Smooth muscle cell (in vitro differentiated cells): ENCODE results near the gene ARHGDIA. TPM values are rescaled to one million over a fixed set of nuclear protein-coding genes. Genes with fewer than 3 reads are reported as not detected.
A peak's percentile ranks its signal among the peaks of the same experiment; 100 is the strongest.

Experiments used
- DNase-seq: peaks from one replicate; lab custom pipeline; 2025; ENCODE audit not compliant: unreplicated experiment; lab: John Stamatoyannopoulos, UW
- H2AFZ ChIP-seq: fragments of 200-600 bp; sonication (generic); 2 replicates; pipeline ENCODE4 v1.6.0; 2016; ENCODE audit warnings: antibody characterized with exemption, low read depth, mild to moderate bottlenecking
- H3F3A ChIP-seq: fragments of 200-600 bp; sonication (generic); 2 replicates; pipeline ENCODE4 v1.6.0; 2017; ENCODE audit warnings: antibody characterized with exemption, low read depth
- H3K27ac ChIP-seq: fragments of 200-600 bp; sonication (generic); 2 replicates; pipeline ENCODE4 v1.5.1; 2016; ENCODE audit warnings: low read depth, mild to moderate bottlenecking
- H3K27me3 ChIP-seq: fragments of 200-600 bp; sonication (generic); 2 replicates; pipeline ENCODE4 v1.6.1; 2016; ENCODE audit warnings: low read depth, mild to moderate bottlenecking
- H3K36me3 ChIP-seq: fragments of 200-600 bp; sonication (generic); 2 replicates; pipeline ENCODE4 v1.5.1; 2016; ENCODE audit warnings: low read depth
- H3K4me1 ChIP-seq: fragments of 200-600 bp; sonication (generic); 2 replicates; pipeline ENCODE4 v1.5.1; 2016; ENCODE audit warnings: low read depth
- H3K4me2 ChIP-seq: fragments of 200-600 bp; sonication (generic); 2 replicates; pipeline ENCODE4 v1.6.0; 2016; ENCODE audit warnings: mild to moderate bottlenecking
- H3K4me3 ChIP-seq: fragments of 200-600 bp; sonication (generic); 2 replicates; pipeline ENCODE4 v1.5.1; 2016; ENCODE audit warnings: mild to moderate bottlenecking
- H3K79me2 ChIP-seq: fragments of 200-600 bp; sonication (generic); 2 replicates; pipeline ENCODE4 v1.6.0; 2016; ENCODE audit warnings: low read depth, mild to moderate bottlenecking
- H3K9ac ChIP-seq: fragments of 200-600 bp; sonication (generic); 2 replicates; pipeline ENCODE4 v1.6.0; 2016; ENCODE audit warnings: low read depth
- H3K9me3 ChIP-seq: fragments of 200-600 bp; sonication (generic); replicated peaks from 2 replicates; pipeline ENCODE4 v1.5.1; 2016; ENCODE audit warnings: low read depth
- H4K20me1 ChIP-seq: fragments of 200-600 bp; sonication (generic); 2 replicates; pipeline ENCODE4 v1.6.0; 2016; ENCODE audit warnings: low read depth
- whole genome bisulfite sequencing: methylation state at CpG from one replicate; pipeline ENCODE4 v1.1.7; 2016; ENCODE audit warnings: low lambda C conversion rate; 5-methylcytosine and 5-hydroxymethylcytosine counted together
- polyA plus RNA-seq: library from polyadenylated mRNA; unstranded; fragments of >200 nt; fragmentation: Nextera tagmentation; extraction: Ambion mirVana; gene quantifications from 2 replicates; pipeline ENCODE4 v1.2.1, GENCODE V29; 2016
- total RNA-seq: library from RNA; depleted of rRNA; stranded (reverse); fragments of >200 nt; gene quantifications from 2 replicates; pipeline ENCODE4 v1.2.3, GENCODE V29; 2014
- TF ChIP-seq, protein P1 (sequence below): fragments of 200-600 bp; sonication (generic); IDR thresholded peaks from 2 replicates; pipeline ENCODE4 v1.5.1; 2017; ENCODE audit warnings: borderline replicate concordance, mild to moderate bottlenecking, antibody characterized with exemption; ENCODE audit not compliant: insufficient read depth, poor library complexity, severe bottlenecking

ARHGDIA gene
- total and polyA plus RNA-seq, 2 experiments from 2014 or later, result 256 to 360 TPM

DNA sequence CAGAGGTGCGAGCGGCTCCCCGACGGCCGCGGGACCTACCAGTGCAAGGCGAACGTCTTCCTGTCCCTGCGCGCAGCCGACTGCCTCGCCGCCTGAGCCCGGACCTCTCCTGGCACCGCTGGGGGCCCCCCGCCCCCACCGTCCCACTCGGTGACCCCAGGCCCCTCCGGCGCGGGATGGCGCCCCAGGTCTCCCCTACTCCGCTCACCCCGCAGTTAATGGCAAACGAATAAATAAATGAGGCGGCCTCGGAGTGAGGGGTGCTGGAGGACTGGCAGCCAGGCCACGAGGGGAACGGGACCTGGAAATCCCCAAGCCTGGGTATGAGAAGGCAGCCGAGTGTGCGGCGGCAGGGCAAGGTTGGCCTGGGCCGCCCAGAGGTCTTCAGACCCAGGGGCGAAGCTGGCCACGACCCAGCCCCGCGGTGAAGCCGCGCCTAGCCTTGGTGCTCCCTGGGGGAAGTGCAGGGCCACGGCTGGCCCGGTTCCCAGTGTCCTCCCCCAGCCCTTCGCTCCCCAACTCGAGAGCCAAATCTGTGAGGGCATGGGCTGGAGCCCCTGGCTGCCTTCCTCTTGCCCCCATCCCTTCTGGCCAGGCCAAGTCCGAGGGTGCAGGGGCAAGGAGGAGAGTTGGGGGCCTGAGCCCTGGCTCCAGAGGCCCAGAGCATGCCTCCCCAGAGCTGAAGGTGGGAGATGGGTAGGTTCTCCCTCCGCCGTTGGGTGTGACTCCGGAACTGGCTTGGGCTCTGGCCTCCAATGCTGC, 31.7 kb upstream of the ARHGDIA start:
- no peak overlapping the region for H3K9ac ChIP-seq
- peaks cover 3% of the 10 kb centered on the region for H3K4me1 ChIP-seq
- H2AFZ ChIP-seq, result no peak overlapping the region
- no peaks in the 10 kb centered on the region for H3K79me2 ChIP-seq
- H3K27me3 ChIP-seq, result no peaks in the 10 kb centered on the region
- TF ChIP-seq, protein P1, sequence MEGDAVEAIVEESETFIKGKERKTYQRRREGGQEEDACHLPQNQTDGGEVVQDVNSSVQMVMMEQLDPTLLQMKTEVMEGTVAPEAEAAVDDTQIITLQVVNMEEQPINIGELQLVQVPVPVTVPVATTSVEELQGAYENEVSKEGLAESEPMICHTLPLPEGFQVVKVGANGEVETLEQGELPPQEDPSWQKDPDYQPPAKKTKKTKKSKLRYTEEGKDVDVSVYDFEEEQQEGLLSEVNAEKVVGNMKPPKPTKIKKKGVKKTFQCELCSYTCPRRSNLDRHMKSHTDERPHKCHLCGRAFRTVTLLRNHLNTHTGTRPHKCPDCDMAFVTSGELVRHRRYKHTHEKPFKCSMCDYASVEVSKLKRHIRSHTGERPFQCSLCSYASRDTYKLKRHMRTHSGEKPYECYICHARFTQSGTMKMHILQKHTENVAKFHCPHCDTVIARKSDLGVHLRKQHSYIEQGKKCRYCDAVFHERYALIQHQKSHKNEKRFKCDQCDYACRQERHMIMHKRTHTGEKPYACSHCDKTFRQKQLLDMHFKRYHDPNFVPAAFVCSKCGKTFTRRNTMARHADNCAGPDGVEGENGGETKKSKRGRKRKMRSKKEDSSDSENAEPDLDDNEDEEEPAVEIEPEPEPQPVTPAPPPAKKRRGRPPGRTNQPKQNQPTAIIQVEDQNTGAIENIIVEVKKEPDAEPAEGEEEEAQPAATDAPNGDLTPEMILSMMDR, result no peak
- H3K36me3 ChIP-seq, result no peaks in the 10 kb centered on the region
- peak overlapping the region; percentile 48 for H3K4me3 ChIP-seq
- no peak for DNase-seq
- peaks cover 28% of the 10 kb centered on the region for H4K20me1 ChIP-seq
- H3F3A ChIP-seq, result peaks cover 16% of the 10 kb centered on the region
- no peak overlapping the region for H3K27ac ChIP-seq
- WGBS, result 61% methylated on average over 33 of the region's 47 CpGs
- H3K9me3 ChIP-seq, result no peaks in the 10 kb centered on the region
- H3K4me2 ChIP-seq, result peak overlapping the region; percentile 95

DNA sequence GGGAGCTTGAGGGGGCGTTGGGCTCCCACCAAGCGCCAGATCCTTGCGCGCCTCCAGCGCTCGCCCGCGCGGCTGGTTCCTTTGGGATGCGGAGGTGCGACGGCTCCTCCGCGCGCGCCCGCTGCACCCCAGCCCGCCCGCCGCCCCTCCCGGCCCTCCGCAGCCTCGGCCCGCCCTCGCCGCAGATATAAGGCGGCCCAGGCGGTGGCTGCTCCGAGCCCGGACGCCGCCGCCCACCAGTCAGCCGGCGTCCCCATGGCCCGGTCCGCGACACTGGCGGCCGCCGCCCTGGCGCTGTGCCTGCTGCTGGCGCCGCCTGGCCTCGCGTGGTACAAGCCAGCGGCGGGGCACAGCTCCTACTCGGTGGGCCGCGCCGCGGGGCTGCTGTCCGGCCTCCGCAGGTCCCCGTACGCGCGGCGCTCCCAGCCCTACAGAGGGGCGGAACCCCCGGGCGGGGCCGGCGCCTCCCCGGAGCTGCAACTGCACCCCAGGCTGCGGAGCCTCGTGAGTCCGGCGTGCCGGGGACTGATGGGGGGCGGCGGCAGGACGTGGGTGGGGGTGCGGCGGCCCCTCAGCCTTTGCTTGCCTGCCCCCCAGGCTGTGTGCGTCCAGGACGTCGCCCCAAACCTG, 31.0 kb upstream of the ARHGDIA start, which contains the start of gene NPB:
NPB (plus strand) TSS at position 216 of the 630 bp plus-strand sequence; CDS start at position 256, 40 bp downstream.
- H3K27ac ChIP-seq, result no peak within 1 kb of the TSS
- peaks cover 28% of the 10 kb centered on the region for H4K20me1 ChIP-seq
- H3K4me2 ChIP-seq, result peak within 1 kb of the TSS; percentile 95
- no peaks in the 10 kb centered on the region for H3K79me2 ChIP-seq
- H2AFZ ChIP-seq, result no peak within 1 kb of the TSS
- peaks cover 3% of the 10 kb centered on the region for H3K4me1 ChIP-seq
- no peak for DNase-seq
- H3K9ac ChIP-seq, result no peak within 1 kb of the TSS
- TF ChIP-seq, protein P1, result no peak
- no peaks in the 10 kb centered on the region for H3K9me3 ChIP-seq
- H3F3A ChIP-seq, result peaks cover 23% of the 10 kb centered on the region
- 4% methylated on average over 38 of the region's 79 CpGs for WGBS
- H3K4me3 ChIP-seq, result peak within 1 kb of the TSS; percentile 48
- H3K36me3 ChIP-seq, result no peaks in the 10 kb centered on the region
- H3K27me3 ChIP-seq, result no peaks in the 10 kb centered on the region

DNA sequence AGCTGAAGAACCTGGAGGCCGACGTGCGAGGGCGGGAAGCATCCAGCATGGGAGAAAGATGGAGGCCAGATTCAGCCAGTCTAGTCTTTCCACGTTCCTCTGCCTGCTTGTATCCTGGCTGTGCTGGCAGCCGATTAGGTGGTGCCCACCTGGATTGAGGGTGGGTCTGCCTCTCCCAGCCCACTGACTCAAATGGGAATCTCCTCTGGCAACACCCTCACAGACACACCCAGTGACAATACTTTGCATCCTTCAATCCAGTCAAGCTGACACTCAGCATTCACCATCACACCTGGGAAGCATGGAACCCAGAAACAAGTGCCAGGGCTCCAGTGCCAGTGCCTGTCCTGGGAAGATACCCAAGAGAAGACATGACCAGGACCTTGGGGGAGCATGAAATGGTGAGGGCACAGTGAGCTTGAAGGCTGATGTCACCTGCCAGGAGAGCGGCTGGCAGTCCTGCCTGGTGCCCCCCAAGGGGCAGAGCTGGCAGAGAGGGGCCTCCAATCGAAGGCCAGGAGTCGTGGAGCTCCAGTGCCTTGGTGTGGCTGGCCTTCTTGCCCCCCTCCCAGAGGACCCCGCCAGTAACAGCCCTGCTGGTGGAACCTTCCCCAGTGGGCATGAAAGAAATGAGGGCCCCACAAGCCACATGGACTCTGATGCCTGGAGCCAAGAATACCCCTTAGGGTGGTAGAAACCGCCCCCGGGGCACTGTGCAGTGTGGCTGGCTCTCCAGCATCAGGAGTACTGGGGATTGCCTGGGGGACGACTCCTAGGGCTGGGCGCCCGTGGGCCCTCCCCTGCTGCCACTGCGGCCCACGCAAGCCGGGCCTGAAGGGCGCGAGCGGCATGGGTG, 30.3 kb upstream of the ARHGDIA start:
- no peaks in the 10 kb centered on the region for H3K9me3 ChIP-seq
- peaks cover 24% of the 10 kb centered on the region for H3F3A ChIP-seq
- no peak overlapping the region for H2AFZ ChIP-seq
- H3K79me2 ChIP-seq, result no peaks in the 10 kb centered on the region
- H3K9ac ChIP-seq, result no peak overlapping the region
- H3K4me1 ChIP-seq, result peaks cover 3% of the 10 kb centered on the region
- TF ChIP-seq, protein P1, result no peak
- DNase-seq, result no peak
- no peaks in the 10 kb centered on the region for H3K36me3 ChIP-seq
- H3K27ac ChIP-seq, result no peak overlapping the region
- 55% methylated on average over 21 of the region's 21 CpGs for WGBS
- no peaks in the 10 kb centered on the region for H3K27me3 ChIP-seq
- peaks cover 28% of the 10 kb centered on the region for H4K20me1 ChIP-seq
- H3K4me2 ChIP-seq, result peak overlapping the region; percentile 95
- H3K4me3 ChIP-seq, result peak overlapping the region; percentile 48
